MM.1S (cell line): ENCODE measurements around the gene GRHL3.

Experiments used
- DNase-seq: peaks from one replicate; pipeline ENCODE4 v3.0.0-alpha.2; 2015
- H2AFZ ChIP-seq: fragments of 300-600 bp; sonication (generic); 2 replicates; pipeline ENCODE4 v1.6.0; 2016; ENCODE audit warnings: antibody characterized with exemption, low read length
- H3F3A ChIP-seq: fragments of 300-600 bp; sonication (generic); 2 replicates; pipeline ENCODE4 v1.6.1; 2016; ENCODE audit warnings: mild to moderate bottlenecking, antibody characterized with exemption, low read length, moderate library complexity, mixed read lengths; ENCODE audit not compliant: insufficient read depth
- H3K27ac ChIP-seq: fragments of 300-600 bp; sonication (generic); 2 replicates; pipeline ENCODE4 v1.5.1; 2016; ENCODE audit warnings: mild to moderate bottlenecking, low read length
- H3K27me3 ChIP-seq: fragments of 300-600 bp; sonication (generic); replicated peaks from 2 replicates; pipeline ENCODE4 v1.6.0; 2016; ENCODE audit warnings: low read length; ENCODE audit not compliant: insufficient read depth
- H3K36me3 ChIP-seq: fragments of 300-600 bp; sonication (generic); replicated peaks from 2 replicates; pipeline ENCODE4 v1.6.1; 2016; ENCODE audit warnings: mild to moderate bottlenecking, low read length, mixed read lengths; ENCODE audit not compliant: insufficient read depth
- H3K4me1 ChIP-seq: fragments of 300-600 bp; sonication (generic); 2 replicates; pipeline ENCODE4 v1.6.1; 2016; ENCODE audit warnings: low read length, mixed read lengths
- H3K4me2 ChIP-seq: fragments of 300-600 bp; sonication (generic); 2 replicates; pipeline ENCODE4 v1.6.0; 2016; ENCODE audit warnings: low read depth, low read length
- H3K4me3 ChIP-seq: fragments of 300-600 bp; sonication (generic); 2 replicates; pipeline ENCODE4 v1.5.1; 2016; ENCODE audit warnings: low read length, mixed read lengths
- H3K79me2 ChIP-seq: fragments of 300-600 bp; sonication (generic); 2 replicates; pipeline ENCODE4 v1.6.1; 2016; ENCODE audit warnings: mixed run types, low read length, mixed read lengths
- H3K9ac ChIP-seq: fragments of 300-600 bp; sonication (generic); 2 replicates; pipeline ENCODE4 v1.6.1; 2016; ENCODE audit warnings: low read length, mixed read lengths
- H3K9me2 ChIP-seq: fragments of 300-600 bp; sonication (generic); replicated peaks from 2 replicates; pipeline ENCODE4 v1.6.1; 2016; ENCODE audit warnings: mild to moderate bottlenecking, low read length, mixed read lengths; ENCODE audit not compliant: insufficient read depth
- H3K9me3 ChIP-seq: fragments of 300-600 bp; sonication (generic); replicated peaks from 2 replicates; pipeline ENCODE4 v1.6.1; 2016; ENCODE audit warnings: mild to moderate bottlenecking, low read length, mixed read lengths; ENCODE audit not compliant: insufficient read depth
- H4K20me1 ChIP-seq: fragments of 300-600 bp; sonication (generic); 2 replicates; pipeline ENCODE4 v1.6.1; 2016; ENCODE audit warnings: mild to moderate bottlenecking, low read length, moderate library complexity, mixed read lengths; ENCODE audit not compliant: insufficient read depth
- EZH2 ChIP-seq: fragments of 300-600 bp; sonication (generic); optimal IDR thresholded peaks from 2 replicates; pipeline ENCODE3; 2017; ENCODE audit warnings: low read depth, mild to moderate bottlenecking, antibody characterized with exemption, low read length, mixed read lengths
- EZH2phosphoT487 ChIP-seq: fragments of 300-600 bp; sonication (generic); IDR thresholded peaks from 2 replicates; pipeline ENCODE4 v1.6.1; 2018; ENCODE audit warnings: antibody characterized with exemption, low read length
- TF ChIP-seq, protein P1 (sequence below): fragments of 300-600 bp; sonication (generic); IDR thresholded peaks from 2 replicates; pipeline ENCODE4 v1.5.1; 2016; ENCODE audit warnings: antibody characterized with exemption, low read length, mixed read lengths

Gene GRHL3

DNA sequence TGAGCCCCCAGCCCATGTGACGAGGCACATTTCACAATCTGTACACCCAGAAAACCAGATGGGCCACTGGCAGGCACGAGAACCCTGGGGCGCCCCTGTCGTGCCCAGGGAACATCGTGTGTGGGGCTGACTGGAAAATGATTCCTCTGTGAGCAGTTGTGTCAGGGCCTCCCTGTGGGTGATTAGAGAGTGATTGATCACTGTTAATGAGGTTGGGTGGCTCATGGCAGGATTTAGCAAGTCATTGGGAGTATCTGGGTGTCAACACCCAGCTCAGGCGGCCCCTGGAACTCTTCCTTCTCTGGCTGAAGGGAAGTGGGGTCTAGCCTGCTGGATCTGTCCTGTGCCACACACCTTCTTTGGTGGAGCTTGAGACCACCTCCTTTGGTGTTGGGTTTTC, 5.7 kb downstream of the GRHL3 start:
- Histone ChIP-seq H3K9me3 (no peaks in the 10 kb centered on the region), H3K4me3 (no peak overlapping the region), H3K9me2 (no peaks in the 10 kb centered on the region), H3K79me2 (peaks cover 90% of the 10 kb centered on the region), H3K9ac (no peak overlapping the region), H3K27me3 (no peaks in the 10 kb centered on the region), H4K20me1 (peaks cover 5% of the 10 kb centered on the region; the same call in 1 of the 2 replicates), H3K4me2 (no peak overlapping the region; the same call in 1 of the 2 replicates), H2AFZ (no peak overlapping the region), H3K36me3 (no peaks in the 10 kb centered on the region), H3F3A (peaks cover 37% of the 10 kb centered on the region), H3K4me1 (peaks cover 43% of the 10 kb centered on the region), H3K27ac (no peak overlapping the region)
- TF ChIP-seq, protein P1, sequence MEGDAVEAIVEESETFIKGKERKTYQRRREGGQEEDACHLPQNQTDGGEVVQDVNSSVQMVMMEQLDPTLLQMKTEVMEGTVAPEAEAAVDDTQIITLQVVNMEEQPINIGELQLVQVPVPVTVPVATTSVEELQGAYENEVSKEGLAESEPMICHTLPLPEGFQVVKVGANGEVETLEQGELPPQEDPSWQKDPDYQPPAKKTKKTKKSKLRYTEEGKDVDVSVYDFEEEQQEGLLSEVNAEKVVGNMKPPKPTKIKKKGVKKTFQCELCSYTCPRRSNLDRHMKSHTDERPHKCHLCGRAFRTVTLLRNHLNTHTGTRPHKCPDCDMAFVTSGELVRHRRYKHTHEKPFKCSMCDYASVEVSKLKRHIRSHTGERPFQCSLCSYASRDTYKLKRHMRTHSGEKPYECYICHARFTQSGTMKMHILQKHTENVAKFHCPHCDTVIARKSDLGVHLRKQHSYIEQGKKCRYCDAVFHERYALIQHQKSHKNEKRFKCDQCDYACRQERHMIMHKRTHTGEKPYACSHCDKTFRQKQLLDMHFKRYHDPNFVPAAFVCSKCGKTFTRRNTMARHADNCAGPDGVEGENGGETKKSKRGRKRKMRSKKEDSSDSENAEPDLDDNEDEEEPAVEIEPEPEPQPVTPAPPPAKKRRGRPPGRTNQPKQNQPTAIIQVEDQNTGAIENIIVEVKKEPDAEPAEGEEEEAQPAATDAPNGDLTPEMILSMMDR, result no peak
- TF ChIP-seq EZH2 (no peak), EZH2phosphoT487 (no peak)
- no peak for DNase-seq

DNA sequence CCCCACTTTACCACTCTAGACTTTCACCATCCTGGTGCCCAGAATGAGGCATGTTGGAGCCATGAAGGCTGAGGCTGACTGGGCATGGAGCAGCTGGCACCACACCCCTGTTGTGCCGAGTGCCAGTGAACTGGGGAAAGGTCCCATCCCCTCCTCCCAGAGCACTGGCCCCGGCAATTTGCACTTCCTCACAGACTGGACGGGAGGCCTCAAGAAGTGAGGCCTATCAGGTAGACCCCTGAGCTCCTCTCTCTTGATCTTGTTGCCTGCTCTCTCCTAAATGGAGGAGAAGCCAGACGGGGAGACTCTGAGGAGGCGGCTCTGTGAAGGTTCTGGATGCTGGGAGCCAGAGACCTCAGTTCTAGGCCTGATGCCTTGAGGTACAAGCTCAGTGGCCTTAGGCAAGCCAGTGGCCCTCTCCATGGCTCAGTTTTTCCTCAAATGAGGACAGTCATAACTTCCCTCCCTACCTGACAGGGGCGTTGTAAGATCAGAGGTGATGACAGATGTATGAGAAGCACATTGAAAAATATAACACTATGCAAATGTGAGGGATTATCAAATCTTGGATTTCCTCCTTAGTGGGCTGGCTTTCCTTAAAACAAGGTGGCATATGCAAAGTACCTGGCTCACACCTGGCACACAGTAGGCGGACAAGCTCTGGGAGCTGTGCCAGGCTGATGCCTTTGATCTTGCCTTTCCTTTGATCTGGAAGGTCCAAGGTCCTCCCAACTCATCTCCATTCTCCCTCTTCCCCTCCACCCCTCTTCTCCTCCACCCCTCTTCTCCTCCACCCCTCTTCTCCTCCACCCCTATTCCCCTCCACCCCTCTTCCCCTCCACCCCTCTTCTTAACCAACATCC, 6.7 kb downstream of the GRHL3 start:
- peaks cover 89% of the 10 kb centered on the region for H3K79me2 ChIP-seq
- no peaks in the 10 kb centered on the region for H3K27me3 ChIP-seq
- TF ChIP-seq EZH2 (no peak), EZH2phosphoT487 (no peak)
- TF ChIP-seq, protein P1, result no peak
- H3K9ac ChIP-seq, result no peak overlapping the region
- DNase-seq, result no peak
- H3K4me2 ChIP-seq, result no peak overlapping the region
- no peaks in the 10 kb centered on the region for H3K36me3 ChIP-seq
- no peaks in the 10 kb centered on the region for H3K9me2 ChIP-seq
- H3K9me3 ChIP-seq, result no peaks in the 10 kb centered on the region
- H4K20me1 ChIP-seq, result peaks cover 5% of the 10 kb centered on the region; the same call in 1 of the 2 replicates
- peaks cover 36% of the 10 kb centered on the region for H3K4me1 ChIP-seq
- no peak overlapping the region for H2AFZ ChIP-seq
- H3K4me3 ChIP-seq, result no peak overlapping the region
- peaks cover 27% of the 10 kb centered on the region for H3F3A ChIP-seq
- no peak overlapping the region for H3K27ac ChIP-seq

GRCh38 chr1:24327486-24327885, 8.3 kb downstream of the GRHL3 start:
- no peak overlapping the region for H3K27ac ChIP-seq
- H2AFZ ChIP-seq, result no peak overlapping the region
- no peaks in the 10 kb centered on the region for H3K9me2 ChIP-seq
- H3K36me3 ChIP-seq, result no peaks in the 10 kb centered on the region
- peaks cover 12% of the 10 kb centered on the region for H3F3A ChIP-seq
- H3K27me3 ChIP-seq, result no peaks in the 10 kb centered on the region
- H3K4me2 ChIP-seq, result no peak overlapping the region
- TF ChIP-seq EZH2phosphoT487, result no peak
- TF ChIP-seq EZH2, result no peak
- TF ChIP-seq, protein P1, result no peak
- no peaks in the 10 kb centered on the region for H3K9me3 ChIP-seq
- H4K20me1 ChIP-seq, result peaks cover 5% of the 10 kb centered on the region; the same call in 1 of the 2 replicates
- H3K9ac ChIP-seq, result no peak overlapping the region
- H3K79me2 ChIP-seq, result peaks cover 98% of the 10 kb centered on the region
- no peak overlapping the region for H3K4me3 ChIP-seq
- H3K4me1 ChIP-seq, result peaks cover 30% of the 10 kb centered on the region
- DNase-seq, result no peak
